ENCODE results near the gene NPEPL1. TPM values are rescaled to one million over a fixed set of nuclear protein-coding genes. Genes with fewer than 3 reads are reported as not detected.

Gene NPEPL1
- total and polyA plus RNA-seq, 10 of the 15 experiments (the other 5 are each of a cell fraction or from before 2014, with no cell fraction given) = 0.08 to 21.3 (median 10.2) TPM

DNA sequence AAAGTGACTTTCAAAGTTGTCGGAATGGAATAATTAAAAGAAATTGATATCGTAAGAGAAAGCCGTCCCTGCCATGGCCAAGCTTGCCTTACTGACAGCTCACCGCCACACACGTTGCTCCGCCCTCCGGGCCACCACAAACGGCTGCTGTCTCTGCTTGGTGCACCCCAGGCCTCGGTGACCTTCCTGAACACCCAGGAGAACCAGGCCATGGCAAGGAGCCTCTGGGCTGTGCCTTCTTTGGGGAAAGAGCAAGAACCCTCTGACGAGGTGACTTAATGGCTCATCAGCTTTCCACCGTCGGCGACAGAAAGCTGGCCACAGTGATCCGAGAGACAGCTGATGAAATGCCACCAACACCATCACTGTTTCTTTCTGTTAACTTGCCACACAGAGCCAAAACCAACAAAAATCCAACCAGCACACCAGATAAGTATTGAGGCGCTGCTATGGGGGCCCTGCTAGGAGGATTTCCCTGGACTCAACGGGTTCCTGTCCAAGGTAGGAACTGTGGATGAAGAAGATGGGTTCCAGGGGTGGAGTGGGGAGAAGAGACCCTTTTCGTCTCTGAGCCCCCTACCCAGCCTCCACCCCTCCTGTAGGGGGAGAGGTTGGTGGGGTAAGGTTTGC is 61.4 kb downstream of the NPEPL1 start:
- Histone ChIP-seq H3K79me2 (ENCODE audit: control insufficient read depth, insufficient read depth, low read length) (no peaks in the 10 kb centered on the region), H3K9ac (ENCODE audit: control insufficient read depth, insufficient read depth, low read length) (no peak overlapping the region), H4K20me1 (ENCODE audit: control insufficient read depth, insufficient read depth) (no peaks in the 10 kb centered on the region), H3K9me3 (replicated peaks; ENCODE audit: control insufficient read depth, insufficient read depth, low read length) (no peaks in the 10 kb centered on the region), H3K36me3 (ENCODE audit: control insufficient read depth in 2 of 2, insufficient read depth in 2 of 2, low read length in 1 of 2) (no peaks in the 10 kb centered on the region), H3K27ac (ENCODE audit: control insufficient read depth, insufficient read depth) (no peak overlapping the region), H3K4me2 (ENCODE audit: control insufficient read depth, insufficient read depth) (no peak overlapping the region), H3K27me3 (replicated peaks in 1 of 2; ENCODE audit: control insufficient read depth in 2 of 2, insufficient read depth in 2 of 2, low read length in 1 of 2) (peaks cover 0 to 2% of the 10 kb centered on the region in 2 experiments; a peak in 2 of 4 replicates), H3K4me3 (no peak overlapping the region), H2AFZ (ENCODE audit: control insufficient read depth, low read depth, low read length) (no peak overlapping the region), H3K4me1 (ENCODE audit: control insufficient read depth, insufficient read depth, low read length) (no peaks in the 10 kb centered on the region)
- DNase-seq (ENCODE audit: low read depth, low spot score) = no peak
- no peak for ATAC-seq
- BruUV-seq (replicated peaks) = no TSS peak
- in situ Hi-C loops (cut with MboI) = no loop called here
- 49% methylated on average over 17 of the region's 17 CpGs for WGBS (ENCODE audit: insufficient coverage, insufficient replicate concordance, low lambda C conversion rate, missing lambda C conversion rate)
- intact Hi-C loops (cut with micrococcal nuclease; ENCODE audit: unreplicated experiment) = no loop called here
- RAD21 ChIA-PET (ENCODE audit: unreplicated experiment) = no interaction called here
- TF ChIP-seq POLR2AphosphoS2 (IDR thresholded peaks at IDR 0.05; ENCODE audit: low read depth, low read length) (no peak), TBL1XR1 (IDR thresholded peaks at IDR 0.05; ENCODE audit: low read depth, low read length) (no peak), ESRRA (IDR thresholded peaks at IDR 0.05; ENCODE audit: low read length) (no peak), POLR2AphosphoS5 (IDR thresholded peaks at IDR 0.05; ENCODE audit: low read length) (no peak), PAX8 (IDR thresholded peaks at IDR 0.05) (no peak)
- FAIRE-seq = no peak
- CTCF ChIA-PET = no interaction called here
- SMC1A ChIA-PET (ENCODE audit: uncharacterized antibody, unreplicated experiment) = no interaction called here
- POLR2A ChIA-PET = no interaction called here

DNA sequence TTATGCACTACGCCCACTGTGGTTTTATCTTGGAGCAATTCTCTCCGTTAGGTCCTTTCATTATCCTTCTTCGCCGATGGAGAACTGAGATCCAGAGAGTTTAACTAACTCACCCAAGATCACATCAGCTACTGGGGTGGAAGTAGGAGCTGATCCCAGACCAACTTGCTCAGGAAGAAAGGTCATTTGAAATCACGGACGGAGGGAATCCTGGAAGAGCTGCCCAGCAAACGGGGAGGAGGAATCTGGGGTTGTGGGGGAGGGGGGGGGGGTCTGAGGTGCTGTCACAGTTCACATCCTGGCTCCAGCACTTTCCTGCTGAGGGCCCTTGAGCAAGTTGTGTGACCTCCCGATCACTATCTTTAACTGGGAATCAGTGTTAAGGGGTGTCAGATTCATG is 62.0 kb downstream of the NPEPL1 start:
- Histone ChIP-seq H3K36me3 (ENCODE audit: control insufficient read depth in 2 of 2, insufficient read depth in 2 of 2, low read length in 1 of 2) (no peaks in the 10 kb centered on the region), H3K27ac (ENCODE audit: control insufficient read depth, insufficient read depth) (no peak overlapping the region), H3K4me3 (no peak overlapping the region), H3K79me2 (ENCODE audit: control insufficient read depth, insufficient read depth, low read length) (no peaks in the 10 kb centered on the region), H3K27me3 (replicated peaks in 1 of 2; ENCODE audit: control insufficient read depth in 2 of 2, insufficient read depth in 2 of 2, low read length in 1 of 2) (peaks cover 0 to 2% of the 10 kb centered on the region in 2 experiments; a peak in 2 of 4 replicates), H3K4me1 (ENCODE audit: control insufficient read depth, insufficient read depth, low read length) (no peaks in the 10 kb centered on the region), H3K9ac (ENCODE audit: control insufficient read depth, insufficient read depth, low read length) (no peak overlapping the region), H2AFZ (ENCODE audit: control insufficient read depth, low read depth, low read length) (no peak overlapping the region), H3K9me3 (replicated peaks; ENCODE audit: control insufficient read depth, insufficient read depth, low read length) (no peaks in the 10 kb centered on the region), H4K20me1 (ENCODE audit: control insufficient read depth, insufficient read depth) (no peaks in the 10 kb centered on the region), H3K4me2 (ENCODE audit: control insufficient read depth, insufficient read depth) (no peak overlapping the region)
- ATAC-seq (no peak), DNase-seq (ENCODE audit: low read depth, low spot score) (no peak), FAIRE-seq (no peak)
- ChIA-PET CTCF (interaction anchor here (0.6 kb wide), 1 partner anchor 165 kb away, joined by 5 read pairs; no protein-coding TSS in a partner anchor), POLR2A (no interaction called here), SMC1A (ENCODE audit: uncharacterized antibody, unreplicated experiment) (no interaction called here), RAD21 (ENCODE audit: unreplicated experiment) (no interaction called here)
- WGBS (ENCODE audit: insufficient coverage, insufficient replicate concordance, low lambda C conversion rate, missing lambda C conversion rate) = 55% methylated on average over 8 of the region's 8 CpGs
- no TSS peak for BruUV-seq (replicated peaks)
- in situ Hi-C loops (cut with MboI) (no loop called here), intact Hi-C loops (cut with micrococcal nuclease; ENCODE audit: unreplicated experiment) (no loop called here)
- TF ChIP-seq, protein P1, sequence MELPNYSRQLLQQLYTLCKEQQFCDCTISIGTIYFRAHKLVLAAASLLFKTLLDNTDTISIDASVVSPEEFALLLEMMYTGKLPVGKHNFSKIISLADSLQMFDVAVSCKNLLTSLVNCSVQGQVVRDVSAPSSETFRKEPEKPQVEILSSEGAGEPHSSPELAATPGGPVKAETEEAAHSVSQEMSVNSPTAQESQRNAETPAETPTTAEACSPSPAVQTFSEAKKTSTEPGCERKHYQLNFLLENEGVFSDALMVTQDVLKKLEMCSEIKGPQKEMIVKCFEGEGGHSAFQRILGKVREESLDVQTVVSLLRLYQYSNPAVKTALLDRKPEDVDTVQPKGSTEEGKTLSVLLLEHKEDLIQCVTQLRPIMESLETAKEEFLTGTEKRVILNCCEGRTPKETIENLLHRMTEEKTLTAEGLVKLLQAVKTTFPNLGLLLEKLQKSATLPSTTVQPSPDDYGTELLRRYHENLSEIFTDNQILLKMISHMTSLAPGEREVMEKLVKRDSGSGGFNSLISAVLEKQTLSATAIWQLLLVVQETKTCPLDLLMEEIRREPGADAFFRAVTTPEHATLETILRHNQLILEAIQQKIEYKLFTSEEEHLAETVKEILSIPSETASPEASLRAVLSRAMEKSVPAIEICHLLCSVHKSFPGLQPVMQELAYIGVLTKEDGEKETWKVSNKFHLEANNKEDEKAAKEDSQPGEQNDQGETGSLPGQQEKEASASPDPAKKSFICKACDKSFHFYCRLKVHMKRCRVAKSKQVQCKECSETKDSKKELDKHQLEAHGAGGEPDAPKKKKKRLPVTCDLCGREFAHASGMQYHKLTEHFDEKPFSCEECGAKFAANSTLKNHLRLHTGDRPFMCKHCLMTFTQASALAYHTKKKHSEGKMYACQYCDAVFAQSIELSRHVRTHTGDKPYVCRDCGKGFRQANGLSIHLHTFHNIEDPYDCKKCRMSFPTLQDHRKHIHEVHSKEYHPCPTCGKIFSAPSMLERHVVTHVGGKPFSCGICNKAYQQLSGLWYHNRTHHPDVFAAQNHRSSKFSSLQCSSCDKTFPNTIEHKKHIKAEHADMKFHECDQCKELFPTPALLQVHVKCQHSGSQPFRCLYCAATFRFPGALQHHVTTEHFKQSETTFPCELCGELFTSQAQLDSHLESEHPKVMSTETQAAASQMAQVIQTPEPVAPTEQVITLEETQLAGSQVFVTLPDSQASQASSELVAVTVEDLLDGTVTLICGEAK (IDR thresholded peaks at IDR 0.05; ENCODE audit: borderline replicate concordance) = no peak
- TF ChIP-seq SRF (IDR thresholded peaks at IDR 0.05; ENCODE audit: low read depth in 2 of 2, low read length in 2 of 2) (no peak), NKRF (conservative IDR thresholded peaks at IDR 0.05) (no peak), KDM1A (IDR thresholded peaks at IDR 0.05; ENCODE audit: borderline replicate concordance) (no peak), MEF2A (IDR thresholded peaks at IDR 0.05; ENCODE audit: insufficient read depth, low read depth, low read length) (no peak), BCL11A (IDR thresholded peaks at IDR 0.05; ENCODE audit: low read depth, low read length) (no peak), NR2C2 (IDR thresholded peaks at IDR 0.05; ENCODE audit: borderline replicate concordance, control insufficient read depth, insufficient read length, low read depth) (no peak)

Data from GM12878 (cell line).